Uterus (tissue), 2 donors: Measurements from ENCODE around the gene CTH.

ENCODE experiments used
- POLR2A ChIP-seq, 2 donors: fragments of 450-650 bp; IDR thresholded peaks; one replicate each; pipeline ENCODE4 v1.6.1; 2016; ENCODE audit warnings: antibody characterized with exemption in 2 of 2, mild to moderate bottlenecking in 1 of 2, moderate library complexity in 1 of 2
- TF ChIP-seq, protein P1 (sequence below), 4 experiments: fragments of 200-600 bp in 2 of 4; fragments of 450-650 bp in 2 of 4; sonication (generic) in 2 of 4; IDR thresholded peaks; one replicate each; pipeline ENCODE4 v1.5.1; 2016 to 2019; ENCODE audit warnings: antibody characterized with exemption in 4 of 4, mild to moderate bottlenecking in 2 of 4, moderate library complexity in 1 of 4

DNA sequence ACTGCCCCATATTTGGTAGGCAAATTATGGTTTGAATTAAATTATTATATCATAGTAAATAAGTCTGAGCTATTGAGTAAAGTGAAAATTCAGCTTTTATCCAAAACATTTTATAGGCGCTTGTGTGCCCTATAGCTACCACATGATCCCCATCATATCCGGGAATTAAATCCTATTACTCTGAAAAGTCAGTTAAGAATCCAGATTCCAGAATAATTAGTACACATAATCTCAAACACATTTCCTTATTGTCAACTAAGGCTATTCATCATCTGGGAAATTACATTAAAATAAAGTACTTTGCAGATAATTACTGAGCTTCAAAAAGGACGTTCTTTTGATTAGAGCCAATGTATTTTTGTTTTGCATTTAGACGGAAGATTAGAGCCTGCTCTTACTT lies 72.3 kb downstream of the CTH start:
- TF ChIP-seq POLR2A (IDR thresholded peaks at IDR 0.05), result no peak
- TF ChIP-seq, protein P1, sequence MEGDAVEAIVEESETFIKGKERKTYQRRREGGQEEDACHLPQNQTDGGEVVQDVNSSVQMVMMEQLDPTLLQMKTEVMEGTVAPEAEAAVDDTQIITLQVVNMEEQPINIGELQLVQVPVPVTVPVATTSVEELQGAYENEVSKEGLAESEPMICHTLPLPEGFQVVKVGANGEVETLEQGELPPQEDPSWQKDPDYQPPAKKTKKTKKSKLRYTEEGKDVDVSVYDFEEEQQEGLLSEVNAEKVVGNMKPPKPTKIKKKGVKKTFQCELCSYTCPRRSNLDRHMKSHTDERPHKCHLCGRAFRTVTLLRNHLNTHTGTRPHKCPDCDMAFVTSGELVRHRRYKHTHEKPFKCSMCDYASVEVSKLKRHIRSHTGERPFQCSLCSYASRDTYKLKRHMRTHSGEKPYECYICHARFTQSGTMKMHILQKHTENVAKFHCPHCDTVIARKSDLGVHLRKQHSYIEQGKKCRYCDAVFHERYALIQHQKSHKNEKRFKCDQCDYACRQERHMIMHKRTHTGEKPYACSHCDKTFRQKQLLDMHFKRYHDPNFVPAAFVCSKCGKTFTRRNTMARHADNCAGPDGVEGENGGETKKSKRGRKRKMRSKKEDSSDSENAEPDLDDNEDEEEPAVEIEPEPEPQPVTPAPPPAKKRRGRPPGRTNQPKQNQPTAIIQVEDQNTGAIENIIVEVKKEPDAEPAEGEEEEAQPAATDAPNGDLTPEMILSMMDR (IDR thresholded peaks at IDR 0.05), result no peak
